Karpas-422 (cell line): Measurements from ENCODE around the gene TASP1. TPM values are rescaled to one million over a fixed set of nuclear protein-coding genes. Genes with fewer than 3 reads are reported as not detected.

Experiments used
- DNase-seq: peaks from one replicate; pipeline ENCODE4 v3.0.0-alpha.2; 2015
- H2AFZ ChIP-seq: fragments of 200-600 bp; sonication (generic); 2 replicates; pipeline ENCODE4 v1.6.1; 2014; ENCODE audit warnings: antibody characterized with exemption, low read length, mixed read lengths
- H3K27ac ChIP-seq: fragments of 200-600 bp; sonication (generic); 2 replicates; pipeline ENCODE4 v1.5.1; 2014; ENCODE audit warnings: mild to moderate bottlenecking, low read length, moderate library complexity
- H3K27me3 ChIP-seq: fragments of 200-600 bp; sonication (generic); 2 replicates; pipeline ENCODE4 v1.6.1; 2014; ENCODE audit warnings: low read length, mixed read lengths
- H3K36me3 ChIP-seq: fragments of 200-600 bp; sonication (generic); 2 replicates; pipeline ENCODE4 v1.6.1; 2014; ENCODE audit warnings: low read length, mixed read lengths; ENCODE audit not compliant: insufficient read depth
- H3K4me1 ChIP-seq: fragments of 200-600 bp; sonication (generic); 2 replicates; pipeline ENCODE4 v1.6.1; 2014; ENCODE audit warnings: mild to moderate bottlenecking, low read length, mixed read lengths
- H3K4me2 ChIP-seq: fragments of 200-600 bp; sonication (generic); 2 replicates; pipeline ENCODE4 v1.6.1; 2014; ENCODE audit warnings: low read length, low read depth, mild to moderate bottlenecking; ENCODE audit not compliant: poor library complexity, severe bottlenecking
- H3K4me3 ChIP-seq: fragments of 200-600 bp; sonication (generic); 2 replicates; pipeline ENCODE4 v1.5.1; 2014; ENCODE audit warnings: mild to moderate bottlenecking, antibody characterized with exemption, low read length, mixed read lengths
- H3K79me2 ChIP-seq: fragments of 200-600 bp; sonication (generic); 2 replicates; pipeline ENCODE4 v1.6.1; 2014; ENCODE audit warnings: mild to moderate bottlenecking, low read length, mixed read lengths
- H3K9ac ChIP-seq: fragments of 200-600 bp; sonication (generic); 2 replicates; pipeline ENCODE4 v1.6.0; 2014; ENCODE audit warnings: low read length
- H3K9me2 ChIP-seq: fragments of 200-600 bp; sonication (generic), shearing (Covaris generic); replicated peaks from 2 replicates; pipeline ENCODE4 v1.6.0; 2014; ENCODE audit warnings: mild to moderate bottlenecking, low read length, moderate library complexity; ENCODE audit not compliant: insufficient read depth
- H3K9me3 ChIP-seq: fragments of 300-700, 200-600 bp; sonication (generic); 2 replicates; pipeline ENCODE4 v1.6.1; 2014; ENCODE audit warnings: low read length, mixed read lengths
- H4K20me1 ChIP-seq: fragments of 200-600 bp; sonication (generic); 2 replicates; pipeline ENCODE4 v1.6.1; 2014; ENCODE audit warnings: mild to moderate bottlenecking, antibody characterized with exemption, low read length, low read depth; ENCODE audit not compliant: insufficient read depth
- total RNA-seq: library from RNA; depleted of rRNA; stranded (reverse); fragments of >200 nt; shearing (Covaris generic); gene quantifications from 2 replicates; pipeline ENCODE4 v1.2.3, GENCODE V29; 2014; ENCODE audit warnings: low replicate concordance

Gene TASP1
- total RNA-seq, 1 experiment from 2014 or later: 13.6 TPM

GRCh38 chr20:13526551-13526950, 112.2 kb downstream of the TASP1 start:
- H4K20me1 ChIP-seq: no peaks in the 10 kb centered on the region
- no peaks in the 10 kb centered on the region for H3K36me3 ChIP-seq
- no peak overlapping the region for H3K27ac ChIP-seq
- DNase-seq: no peak
- no peaks in the 10 kb centered on the region for H3K9me2 ChIP-seq
- H3K4me2 ChIP-seq: no peak overlapping the region
- H3K9ac ChIP-seq: no peak overlapping the region
- H3K79me2 ChIP-seq: no peaks in the 10 kb centered on the region
- H2AFZ ChIP-seq: no peak overlapping the region
- H3K4me1 ChIP-seq: no peaks in the 10 kb centered on the region
- H3K9me3 ChIP-seq: no peaks in the 10 kb centered on the region
- H3K27me3 ChIP-seq: no peaks in the 10 kb centered on the region
- H3K4me3 ChIP-seq: no peak overlapping the region

DNA sequence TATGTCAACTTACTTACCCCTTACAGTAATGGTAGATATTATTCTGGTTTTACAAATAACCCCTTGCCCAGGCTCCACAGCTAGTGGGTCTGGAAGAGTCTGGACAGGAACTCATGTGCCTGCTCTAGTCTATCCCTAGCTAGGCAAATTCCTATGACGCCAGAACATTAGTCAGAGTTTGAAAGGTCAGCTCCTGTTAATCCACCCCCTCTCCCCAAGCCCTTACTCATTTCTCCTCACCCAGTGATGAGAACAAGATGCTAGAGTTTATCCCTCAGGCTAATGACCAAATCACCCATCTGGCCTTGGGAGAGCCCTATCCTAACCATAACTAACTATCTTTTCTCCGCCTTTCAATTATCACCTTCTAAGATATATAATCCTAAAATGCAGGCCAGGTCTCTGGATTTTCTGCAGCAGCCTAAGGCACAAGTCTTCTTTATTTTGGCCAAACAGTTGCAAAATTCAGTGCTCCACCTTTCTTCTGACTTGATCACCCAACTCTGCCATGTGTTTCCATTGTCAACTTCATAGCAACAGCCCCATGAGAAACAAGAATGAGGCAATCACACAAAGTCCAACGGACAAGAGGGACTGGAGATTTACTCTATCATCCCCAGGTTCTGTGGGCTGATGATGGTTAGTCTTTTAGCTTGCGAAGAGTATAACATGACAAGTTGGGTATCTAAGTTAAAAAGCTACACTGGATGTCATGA, 113.3 kb downstream of the TASP1 start:
- H4K20me1 ChIP-seq: no peaks in the 10 kb centered on the region
- H3K36me3 ChIP-seq: no peaks in the 10 kb centered on the region
- H3K27me3 ChIP-seq: no peaks in the 10 kb centered on the region
- H3K9me2 ChIP-seq: no peaks in the 10 kb centered on the region
- no peak overlapping the region for H3K9ac ChIP-seq
- H3K4me3 ChIP-seq: no peak overlapping the region
- no peak overlapping the region for H3K4me2 ChIP-seq
- no peak overlapping the region for H3K27ac ChIP-seq
- no peaks in the 10 kb centered on the region for H3K4me1 ChIP-seq
- no peaks in the 10 kb centered on the region for H3K9me3 ChIP-seq
- no peak for DNase-seq
- H3K79me2 ChIP-seq: no peaks in the 10 kb centered on the region
- H2AFZ ChIP-seq: no peak overlapping the region

GRCh38 chr20:13524339-13524738, 114.4 kb downstream of the TASP1 start:
- Histone ChIP-seq H3K27me3 (no peaks in the 10 kb centered on the region), H3K79me2 (no peaks in the 10 kb centered on the region), H3K4me2 (no peak overlapping the region), H4K20me1 (no peaks in the 10 kb centered on the region), H3K27ac (no peak overlapping the region), H3K4me3 (no peak overlapping the region), H3K9me3 (no peaks in the 10 kb centered on the region), H3K36me3 (no peaks in the 10 kb centered on the region), H3K4me1 (no peaks in the 10 kb centered on the region), H3K9me2 (no peaks in the 10 kb centered on the region), H2AFZ (no peak overlapping the region), H3K9ac (no peak overlapping the region)
- DNase-seq: no peak

- no peaks in the 10 kb centered on the region; the same call in 1 of the 2 replicates for H3K9me2 ChIP-seq
- no peaks in the 10 kb centered on the region for H4K20me1 ChIP-seq
These were observed 120.9 kb downstream of the TASP1 start for GRCh38 chr20:13517831-13518230.

GRCh38 chr20:13515796-13516558, 122.8 kb downstream of the TASP1 start:
- Histone ChIP-seq H4K20me1 (no peaks in the 10 kb centered on the region), H3K9me3 (no peaks in the 10 kb centered on the region), H3K79me2 (peaks cover 3% of the 10 kb centered on the region; the same call in 1 of the 2 replicates), H3K36me3 (no peaks in the 10 kb centered on the region), H3K9me2 (no peaks in the 10 kb centered on the region; the same call in 1 of the 2 replicates), H3K4me1 (no peaks in the 10 kb centered on the region), H3K27me3 (no peaks in the 10 kb centered on the region), H3K9ac (no peak overlapping the region), H3K4me3 (no peak overlapping the region), H3K27ac (no peak overlapping the region), H2AFZ (no peak overlapping the region), H3K4me2 (no peak overlapping the region)
- no peak for DNase-seq

More at GRCh38 chr20:13517831-13518230, 120.9 kb downstream of the TASP1 start:
- no peak overlapping the region for H3K4me2 ChIP-seq
- no peak overlapping the region for H2AFZ ChIP-seq
- no peak for DNase-seq
- peaks cover 3% of the 10 kb centered on the region; the same call in 1 of the 2 replicates for H3K79me2 ChIP-seq
- no peaks in the 10 kb centered on the region for H3K36me3 ChIP-seq
- H3K9ac ChIP-seq: no peak overlapping the region
- no peaks in the 10 kb centered on the region for H3K9me3 ChIP-seq
- no peak overlapping the region for H3K4me3 ChIP-seq
- H3K27ac ChIP-seq: no peak overlapping the region
- H3K27me3 ChIP-seq: no peaks in the 10 kb centered on the region
- H3K4me1 ChIP-seq: no peaks in the 10 kb centered on the region

DNA sequence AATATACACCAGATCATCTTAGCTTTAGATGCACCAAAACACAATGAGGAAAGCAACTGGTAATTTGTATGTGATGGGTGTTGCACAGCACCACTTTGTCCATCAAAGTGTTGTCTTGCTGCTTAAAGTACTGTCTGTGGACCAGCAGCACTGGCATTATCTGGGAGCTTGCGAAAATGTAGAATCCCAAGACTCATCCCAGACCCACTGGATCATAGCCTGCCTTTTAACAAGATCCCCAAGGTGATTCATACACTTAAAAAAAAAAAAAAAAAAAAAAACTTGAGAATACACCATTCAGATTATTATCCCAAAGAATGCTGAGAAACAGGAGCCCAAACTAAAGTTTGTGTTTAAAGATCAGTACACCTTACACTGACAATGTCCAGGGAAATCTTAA, 123.4 kb downstream of the TASP1 start:
- no peaks in the 10 kb centered on the region; the same call in 1 of the 2 replicates for H3K9me2 ChIP-seq
- no peaks in the 10 kb centered on the region for H4K20me1 ChIP-seq

DNA sequence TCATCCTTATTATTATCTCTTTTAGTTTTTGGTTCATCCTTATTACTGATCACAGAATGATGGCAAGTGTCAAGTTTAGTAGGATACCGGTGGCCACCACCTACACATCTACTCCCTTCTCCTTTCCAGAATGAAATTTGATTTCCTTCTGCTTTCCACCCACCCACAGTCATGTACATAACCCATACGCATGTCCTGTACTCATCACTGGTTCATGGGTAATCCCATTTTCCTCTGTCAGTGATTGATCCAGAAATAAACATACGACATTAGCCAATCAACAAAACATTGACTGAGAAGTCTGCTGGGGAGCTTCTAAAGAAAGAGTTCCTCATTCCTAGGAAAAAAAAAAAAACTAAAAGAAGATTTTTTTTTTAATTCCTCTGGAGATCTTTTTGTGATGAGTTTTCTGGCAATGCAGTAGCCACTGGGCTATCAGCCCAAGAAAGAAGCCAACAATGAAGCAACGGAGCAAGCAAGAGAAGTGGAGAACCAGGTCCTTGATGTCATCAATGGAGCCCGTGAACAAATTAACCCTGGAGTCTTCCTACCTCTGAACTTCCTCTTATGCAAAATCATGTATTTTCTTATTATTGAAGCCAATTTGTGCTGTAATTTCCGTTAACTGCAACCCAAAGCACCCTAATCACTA, 127.8 kb downstream of the TASP1 start:
- no peak for DNase-seq
- H2AFZ ChIP-seq: no peak overlapping the region
- H3K27me3 ChIP-seq: no peaks in the 10 kb centered on the region
- H3K9me3 ChIP-seq: no peaks in the 10 kb centered on the region
- H3K4me1 ChIP-seq: no peaks in the 10 kb centered on the region
- H3K4me2 ChIP-seq: no peak overlapping the region
- 0 out of 2 replicates have a peak, but pooled peaks cover 3% of the 10 kb centered on the region for H3K79me2 ChIP-seq
- H3K9ac ChIP-seq: no peak overlapping the region
- no peak overlapping the region for H3K4me3 ChIP-seq
- no peaks in the 10 kb centered on the region for H3K36me3 ChIP-seq
- no peaks in the 10 kb centered on the region for H4K20me1 ChIP-seq
- no peaks in the 10 kb centered on the region for H3K9me2 ChIP-seq
- H3K27ac ChIP-seq: no peak overlapping the region

More for the DNA sequence above, 123.4 kb downstream of the TASP1 start:
- H3K9ac ChIP-seq: no peak overlapping the region
- DNase-seq: no peak
- H3K4me2 ChIP-seq: no peak overlapping the region
- H3K4me1 ChIP-seq: no peaks in the 10 kb centered on the region
- H2AFZ ChIP-seq: no peak overlapping the region
- no peak overlapping the region for H3K4me3 ChIP-seq
- H3K27me3 ChIP-seq: no peaks in the 10 kb centered on the region
- peaks cover 3% of the 10 kb centered on the region; the same call in 1 of the 2 replicates for H3K79me2 ChIP-seq
- no peaks in the 10 kb centered on the region for H3K36me3 ChIP-seq
- H3K9me3 ChIP-seq: no peaks in the 10 kb centered on the region
- H3K27ac ChIP-seq: no peak overlapping the region

- DNase-seq: no peak
- Histone ChIP-seq H3K4me3 (no peak overlapping the region), H3K27me3 (no peaks in the 10 kb centered on the region), H3K9me2 (no peaks in the 10 kb centered on the region), H2AFZ (no peak overlapping the region), H3K4me2 (no peak overlapping the region), H3K9ac (no peak overlapping the region), H4K20me1 (no peaks in the 10 kb centered on the region), H3K9me3 (peaks cover 6% of the 10 kb centered on the region; the same call in 1 of the 2 replicates), H3K27ac (no peak overlapping the region), H3K4me1 (no peaks in the 10 kb centered on the region), H3K36me3 (no peaks in the 10 kb centered on the region), H3K79me2 (peaks cover 6% of the 10 kb centered on the region)
These were observed 131.1 kb downstream of the TASP1 start for GRCh38 chr20:13507646-13508045.
